Measurements from ENCODE around the gene ZNF385C.
"Not testable (repeated sequence)": the region's sequence is repeated elsewhere in the genome, so short reads cannot be mapped to it uniquely, and the experiment has no call there.

Gene ZNF385C

DNA sequence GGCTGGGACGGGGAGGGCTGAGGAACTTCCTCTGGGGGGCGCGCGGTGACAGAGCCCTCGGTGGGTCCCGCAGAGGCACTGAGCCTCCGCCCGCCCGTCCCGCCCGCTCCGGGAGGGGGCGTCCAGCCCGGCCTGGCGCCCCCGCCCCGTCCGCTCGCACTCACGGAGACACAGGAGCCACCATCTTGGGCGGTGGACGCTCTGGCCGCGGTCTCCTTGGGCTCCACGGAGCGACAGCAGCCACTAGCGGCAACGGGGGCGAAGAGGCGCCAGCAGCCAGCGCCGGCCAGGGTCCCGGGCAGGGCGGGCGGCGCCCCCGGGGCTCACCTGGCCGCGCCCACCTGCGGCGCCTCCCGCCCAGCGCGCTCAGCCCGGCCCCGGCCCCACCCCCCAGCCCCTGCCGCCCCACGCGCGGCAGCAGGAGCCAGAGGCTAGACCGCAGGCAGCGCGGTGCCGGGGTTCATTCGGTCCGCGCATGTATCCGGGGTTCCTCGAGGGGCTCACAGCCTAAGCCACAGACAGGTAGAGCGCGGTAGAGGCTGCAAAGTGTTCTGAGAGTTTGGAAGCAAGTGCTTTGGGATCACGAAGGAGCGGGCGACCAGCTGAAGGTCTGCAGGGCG lies 47.8 kb downstream of the ZNF385C start, which contains the start of gene C17orf113:
Gene C17orf113 (minus strand): TSS at position 209 of the 620 bp plus-strand sequence. CDS start 7,225 bp downstream, outside the sequence.
- peak; percentile 75 for DNase-seq (ENCODE audit: low spot score)

DNA sequence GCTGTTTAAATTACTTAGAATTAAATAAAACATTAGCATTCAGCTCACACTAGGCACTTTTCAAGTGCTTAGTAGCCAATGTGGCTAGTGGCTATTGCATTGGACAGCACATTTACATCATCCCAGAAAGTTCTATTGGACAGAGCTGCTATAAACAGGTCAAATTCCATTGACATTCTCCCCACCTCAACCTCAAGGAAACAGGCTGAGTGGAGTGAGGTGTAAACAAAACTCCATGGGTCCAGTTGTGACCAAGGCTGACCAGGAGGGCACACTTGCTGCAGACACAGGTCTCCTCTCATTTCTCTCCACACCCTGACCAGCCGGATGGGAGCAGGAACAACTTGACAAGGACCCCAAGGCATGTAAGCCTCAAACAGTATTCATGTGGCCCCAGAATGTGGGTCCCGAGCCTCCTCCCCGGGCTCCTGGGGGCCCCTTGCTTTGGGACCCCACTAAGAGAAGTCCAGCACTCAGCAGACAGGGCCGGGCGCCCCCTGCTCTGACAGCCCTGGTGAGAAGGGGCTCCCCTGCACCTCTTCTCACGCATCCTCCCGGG lies 48.4 kb downstream of the ZNF385C start:
- DNase-seq (ENCODE audit: low spot score) = no peak

DNA sequence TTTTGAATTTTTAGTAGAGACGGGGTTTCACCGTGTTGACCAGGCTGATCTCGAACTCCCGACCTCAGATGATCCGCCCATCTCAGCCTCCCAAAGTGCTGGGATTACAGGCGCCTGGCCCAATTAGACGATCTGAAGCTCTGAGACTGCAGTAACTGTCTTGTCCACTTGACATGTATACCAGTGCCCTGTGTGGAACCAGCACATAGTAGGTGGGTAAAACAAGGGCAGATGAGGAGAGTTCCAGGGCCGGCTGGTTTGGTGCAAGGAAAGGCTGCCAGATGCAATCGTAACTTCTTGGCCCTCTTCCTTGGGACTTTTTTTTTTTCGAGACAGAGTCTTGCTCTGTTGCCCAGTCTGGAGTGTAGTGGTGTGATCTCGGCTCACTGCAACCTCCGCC lies 50.9 kb downstream of the ZNF385C start:
- no peak for DNase-seq (ENCODE audit: low spot score)

DNA sequence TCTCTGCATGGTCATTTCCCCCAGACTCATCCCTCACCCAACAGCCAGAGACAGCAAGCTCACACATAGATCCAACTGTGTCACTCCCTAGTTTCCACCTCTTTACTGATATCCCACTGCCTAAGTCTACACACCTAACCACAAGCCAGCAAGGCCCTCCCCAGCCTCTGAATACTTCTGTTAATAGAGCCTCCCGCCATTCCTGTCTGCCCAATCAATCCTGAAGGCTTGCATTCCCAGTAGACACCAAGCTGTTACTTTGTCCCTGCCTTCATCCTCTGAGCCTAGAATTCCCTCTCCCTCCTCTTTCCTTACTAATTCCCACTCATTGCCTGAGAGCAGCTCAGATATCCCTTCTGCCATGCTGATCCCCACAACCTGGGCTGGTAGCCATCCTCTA lies 52.6 kb downstream of the ZNF385C start:
- DNase-seq (ENCODE audit: low spot score) = no peak

DNA sequence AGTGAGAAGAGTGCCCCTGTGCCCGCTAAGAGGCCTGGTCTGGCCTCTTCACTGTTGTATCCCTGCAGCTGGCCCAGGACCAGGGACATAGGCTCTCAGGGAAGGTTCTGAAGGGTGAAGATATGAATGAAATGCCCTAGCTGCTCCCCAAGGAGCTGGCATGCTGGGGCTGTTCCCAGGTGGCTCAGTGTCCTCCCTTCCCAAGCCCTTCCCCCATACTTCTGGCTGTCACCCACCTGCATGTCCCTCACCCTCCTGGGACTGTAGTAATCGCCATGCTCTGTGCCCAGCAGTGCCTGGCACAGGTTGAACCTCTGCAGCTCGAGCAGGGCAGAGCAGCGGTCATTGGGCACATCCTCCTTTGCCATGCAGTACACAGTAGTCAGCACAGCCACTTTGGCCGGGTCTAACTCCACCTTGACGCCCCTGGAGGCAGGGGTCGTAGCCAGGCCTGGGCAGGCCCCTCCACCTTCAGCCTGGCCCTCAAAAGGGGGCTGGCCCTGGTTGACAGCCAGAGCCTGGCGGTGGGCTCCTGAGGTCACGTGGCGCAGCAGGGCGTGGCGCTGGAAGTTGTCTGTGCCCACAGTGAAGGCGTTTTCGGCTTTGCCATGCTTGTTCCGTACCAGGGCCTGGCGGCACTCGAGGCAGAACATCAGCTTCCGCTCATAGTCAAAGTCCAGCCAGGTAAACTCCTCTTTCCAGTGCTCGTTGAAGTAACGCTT lies 55.5 kb downstream of the ZNF385C start:
- DNase-seq (ENCODE audit: low spot score) = no peak

DNA sequence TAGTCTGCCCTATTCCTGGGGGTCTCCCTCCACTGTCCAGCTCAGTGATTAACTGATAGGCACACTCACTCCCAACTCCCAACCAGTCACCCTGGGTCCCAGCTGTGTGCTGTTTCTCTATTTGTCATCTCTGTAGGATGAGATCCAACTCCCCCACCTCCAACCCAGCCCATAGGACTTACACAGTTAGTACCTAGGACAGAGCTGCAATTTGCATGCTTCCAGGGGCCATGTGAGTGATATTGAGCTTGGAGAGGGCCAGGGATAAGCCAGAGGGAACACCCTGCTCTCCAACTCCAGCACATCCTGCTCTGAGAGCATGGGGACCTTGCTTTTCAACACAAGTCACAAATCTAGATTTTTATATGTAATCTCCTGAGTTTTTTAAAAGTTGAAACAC lies 56.7 kb downstream of the ZNF385C start:
- DNase-seq (ENCODE audit: low spot score) = no peak

DNA sequence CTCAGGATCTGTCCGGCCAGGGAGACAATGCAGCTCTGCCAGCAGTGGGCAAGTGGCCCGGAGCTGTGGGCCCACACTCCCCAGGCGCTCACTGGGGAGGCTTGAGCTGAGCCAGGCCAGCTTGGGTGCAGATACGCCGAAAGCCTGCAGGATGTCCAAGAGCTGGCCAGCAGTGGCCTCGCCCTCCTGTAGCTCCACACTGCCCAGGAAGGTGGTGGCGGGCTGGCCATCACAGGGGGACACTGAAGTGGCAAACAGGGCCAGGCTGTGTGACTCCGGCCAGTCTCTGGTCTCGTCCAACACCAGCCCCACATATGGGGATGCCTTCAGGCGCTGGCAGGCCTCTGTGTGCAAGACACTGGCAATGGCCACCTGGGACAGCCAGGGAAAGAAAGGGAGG lies 57.5 kb downstream of the ZNF385C start:
- DNase-seq (ENCODE audit: low spot score) = no peak

DNA sequence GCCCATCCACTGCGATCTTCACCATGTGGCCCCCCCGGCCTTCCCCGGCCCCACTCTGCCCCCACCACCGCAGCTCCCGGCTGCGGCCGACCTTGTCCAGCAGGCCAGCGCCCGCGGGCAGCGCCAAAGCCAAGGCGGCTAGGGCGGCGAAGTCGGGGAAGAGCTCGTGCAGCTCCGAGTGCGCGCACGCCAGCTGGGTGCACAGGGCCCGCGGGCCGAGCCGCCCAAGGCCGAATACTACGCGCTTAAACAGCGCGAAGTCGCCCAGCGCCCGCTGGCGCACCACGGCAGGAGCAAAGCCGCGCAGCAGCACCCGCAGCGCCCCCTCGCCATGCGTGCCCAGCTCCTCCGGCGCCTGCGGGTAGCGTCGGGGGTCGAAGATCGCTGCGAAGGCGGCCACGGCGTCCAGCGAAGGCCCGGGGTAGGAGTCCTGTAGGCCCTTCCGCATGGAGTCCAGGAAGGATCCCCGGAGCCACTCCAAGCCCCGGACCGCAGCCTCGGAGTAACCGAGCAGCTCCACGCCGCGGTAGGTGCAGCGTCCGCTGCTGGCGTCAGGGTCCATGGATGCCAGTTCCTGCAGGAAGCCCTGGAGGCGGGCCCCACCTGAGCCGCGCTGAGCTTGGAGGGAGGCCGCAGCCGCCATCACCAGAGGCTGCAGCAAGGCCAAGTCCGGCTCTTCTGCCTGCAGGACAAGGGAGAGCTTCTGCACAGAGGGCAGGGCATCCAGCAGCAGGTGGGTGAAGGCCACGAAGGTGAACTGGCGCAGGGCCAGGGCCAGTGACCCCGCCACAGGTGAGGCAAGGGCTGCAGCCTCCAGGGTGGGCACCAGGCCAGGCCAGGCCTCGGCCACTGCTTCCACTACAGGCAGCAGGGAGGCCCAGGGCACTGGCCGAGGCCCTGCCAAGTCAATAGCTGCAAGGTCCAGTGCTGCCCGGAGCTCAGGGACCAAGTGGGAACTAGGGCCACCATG lies 58.2 kb downstream of the ZNF385C start:
- DNase-seq (ENCODE audit: low spot score) = no peak

DNA sequence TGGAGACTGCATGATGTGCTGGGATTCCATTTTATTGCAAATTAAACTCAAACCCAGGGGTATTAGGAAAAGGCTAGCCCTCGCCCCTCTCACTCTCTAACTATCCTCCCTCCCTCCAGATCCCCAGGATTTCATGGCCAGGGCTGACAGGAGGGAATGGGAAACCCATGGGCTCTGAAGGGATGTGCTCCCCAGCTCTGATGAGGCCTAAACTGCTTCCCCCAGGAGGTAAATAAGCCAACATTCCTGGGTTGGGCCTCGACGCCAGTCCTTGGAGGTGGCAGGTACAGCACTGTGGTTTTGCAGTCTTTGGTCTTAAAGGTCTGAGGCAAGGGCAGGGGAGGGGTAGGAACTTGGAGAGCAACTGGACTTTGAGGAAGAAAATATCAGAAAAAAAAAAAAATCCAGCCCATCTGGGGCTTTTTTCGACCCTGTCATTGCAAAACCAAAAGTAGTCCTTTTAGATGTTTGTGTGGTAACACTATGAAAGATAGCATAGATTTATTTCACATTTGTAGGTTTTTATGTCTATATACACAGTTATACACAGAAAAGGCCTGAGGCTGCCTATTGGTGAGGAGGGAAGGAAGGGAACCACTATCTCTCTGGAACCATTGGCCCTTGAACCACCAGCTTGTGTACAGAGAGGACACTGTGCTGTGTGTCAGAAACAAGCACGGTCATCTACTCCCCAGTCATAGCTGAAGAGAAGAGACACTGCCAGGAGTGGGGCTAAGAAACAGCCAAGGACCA lies 59.9 kb downstream of the ZNF385C start:
- DNase-seq (ENCODE audit: low spot score) = no peak

DNA sequence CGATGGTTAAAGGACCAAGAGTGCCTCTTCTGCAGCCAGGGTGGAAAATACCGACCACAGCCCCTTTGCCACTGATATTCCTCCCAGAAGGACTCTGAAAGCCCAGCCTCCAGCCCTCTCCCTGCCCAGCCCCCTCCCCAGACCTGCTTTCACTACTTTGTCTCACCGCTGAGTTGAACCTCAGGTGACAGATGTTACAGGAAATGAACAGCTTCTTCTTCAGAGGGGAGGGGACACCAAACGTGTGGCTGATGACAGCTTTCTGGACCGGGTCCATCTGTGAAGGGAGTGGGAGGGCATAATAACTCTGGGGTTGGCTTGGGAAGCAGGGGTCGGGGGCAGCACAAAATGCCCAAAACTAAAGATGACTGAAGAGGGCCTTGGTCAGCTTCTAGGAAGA lies 64.2 kb downstream of the ZNF385C start:
- no peak for DNase-seq (ENCODE audit: low spot score)

DNA sequence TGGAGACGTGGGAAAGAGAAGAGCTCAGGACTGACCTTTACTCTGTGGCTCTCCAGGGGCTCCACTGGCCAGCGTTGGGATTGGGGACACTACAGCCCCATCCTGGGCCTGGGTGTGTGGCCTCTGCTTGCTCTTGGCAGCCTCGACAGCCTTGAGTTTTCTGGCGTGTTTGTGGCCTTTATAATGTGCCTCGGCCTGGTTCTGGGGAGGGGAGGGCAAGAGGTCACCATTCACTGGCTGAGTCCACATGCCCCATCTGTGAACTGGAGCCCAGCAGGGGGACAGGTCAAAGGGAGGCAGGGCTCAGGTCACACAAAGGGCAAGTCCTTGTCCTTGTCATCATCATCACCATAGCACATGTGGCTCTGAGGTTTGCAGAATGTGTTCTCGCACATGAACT lies 66.7 kb downstream of the ZNF385C start:
- DNase-seq (ENCODE audit: low spot score) = no peak

DNA sequence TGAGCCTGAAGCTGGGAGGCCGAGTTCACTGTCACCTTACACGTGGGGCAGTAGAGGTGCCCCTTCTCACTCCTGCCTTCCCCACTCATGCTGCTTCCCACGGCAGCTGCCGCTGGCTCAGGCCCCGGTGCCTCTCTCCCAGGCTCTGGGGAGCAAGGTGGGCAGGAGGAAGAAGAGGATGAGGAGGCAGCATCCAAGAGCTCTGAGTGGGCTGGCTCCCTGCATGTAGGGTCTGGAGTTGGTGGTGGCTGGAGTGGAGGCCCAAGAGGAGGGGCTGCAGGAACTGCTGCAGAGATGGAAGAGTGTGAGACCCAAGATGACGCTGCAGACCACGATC lies 69.5 kb downstream of the ZNF385C start:
- DNase-seq (ENCODE audit: low spot score) = no peak

DNA sequence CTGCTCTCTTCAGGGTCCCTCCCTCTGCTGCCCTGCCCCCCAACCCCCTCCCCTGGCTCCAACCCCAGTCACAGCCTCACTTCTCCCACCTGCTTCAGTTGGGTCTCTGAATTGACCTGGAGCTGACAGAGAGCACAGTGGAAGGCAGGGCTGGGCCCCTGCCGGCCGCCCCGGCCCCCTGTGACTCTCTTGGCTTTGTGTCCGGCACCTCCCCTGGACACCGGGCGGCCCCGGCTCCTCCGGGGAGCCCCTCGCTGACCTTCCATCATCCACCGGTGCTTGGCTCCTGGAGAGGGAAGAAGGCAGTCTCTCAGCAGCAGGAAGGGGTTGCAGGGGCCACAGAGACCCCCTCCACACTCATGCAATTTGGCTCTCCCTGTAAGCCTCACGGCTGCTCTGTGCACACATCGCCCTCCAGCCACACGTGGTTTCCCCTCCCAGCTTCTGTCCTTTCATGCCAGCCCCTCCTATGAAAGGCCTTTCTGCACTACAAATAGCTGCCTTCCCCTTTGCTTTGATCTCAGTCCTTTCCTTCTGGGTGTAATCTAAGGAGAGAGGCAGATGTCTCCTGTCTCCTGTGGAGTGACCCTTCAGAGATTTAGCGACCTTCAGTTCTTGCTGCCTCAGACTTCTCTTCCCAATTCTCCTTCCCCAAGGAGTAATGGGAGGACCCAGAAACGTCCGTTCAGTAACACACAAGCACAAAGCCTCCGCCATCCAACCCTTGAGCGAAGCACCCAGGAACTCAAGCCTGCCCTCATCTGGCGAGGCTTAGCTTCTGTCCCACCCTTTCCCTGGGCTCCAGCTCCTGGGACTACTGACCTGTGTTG lies 70.1 kb downstream of the ZNF385C start:
- no peak for DNase-seq (ENCODE audit: low spot score)

DNA sequence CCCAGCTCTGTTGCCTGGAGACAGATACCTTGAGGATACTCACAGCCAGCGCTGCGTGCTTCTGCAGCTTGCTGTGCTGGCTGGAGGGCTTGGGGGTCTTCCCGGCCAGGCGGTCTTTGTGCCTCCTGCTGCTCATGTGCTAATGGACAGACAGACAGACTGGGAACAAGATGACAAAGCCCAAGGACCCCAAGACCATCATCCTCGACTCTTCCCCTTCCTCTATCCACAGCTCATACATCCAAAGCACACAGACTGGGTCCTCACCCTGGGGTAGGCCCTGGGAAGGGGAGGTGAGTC lies 70.7 kb downstream of the ZNF385C start:
- DNase-seq (ENCODE audit: low spot score) = no peak

DNA sequence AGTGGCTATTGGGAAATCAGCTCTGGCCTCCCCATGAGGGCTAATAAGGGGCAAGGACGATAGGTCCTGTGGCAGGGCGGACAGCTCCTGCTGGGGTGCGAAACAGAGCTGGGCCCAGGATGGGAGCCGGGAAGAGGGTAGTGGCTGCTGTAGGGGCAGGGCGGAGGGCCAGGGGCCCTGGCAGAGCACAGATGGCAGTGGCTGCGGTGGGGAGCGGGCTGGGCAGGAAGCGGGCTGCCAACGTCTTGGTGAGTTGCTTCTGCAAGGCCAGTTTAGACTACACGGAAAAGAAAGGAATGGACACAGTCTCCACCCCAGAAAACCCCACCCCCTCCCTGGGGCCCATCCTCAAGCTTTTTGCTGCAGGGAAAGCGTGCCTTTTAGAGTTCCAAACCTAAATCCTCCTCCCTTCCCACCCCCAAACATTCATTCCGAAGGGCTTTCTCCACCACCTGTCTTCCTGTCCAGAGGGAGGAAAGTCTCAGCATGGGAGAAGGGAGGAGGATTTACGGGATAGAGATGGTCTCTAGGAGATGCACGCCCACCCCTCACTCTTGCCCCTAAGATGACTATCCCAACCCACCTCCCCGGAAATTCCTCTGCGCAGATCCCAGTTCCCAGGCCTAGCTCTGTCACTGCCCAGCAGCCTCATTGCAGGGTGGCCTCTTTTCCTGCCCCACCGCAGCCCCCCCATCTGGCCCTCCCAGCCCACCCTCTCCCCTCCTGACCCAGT lies 71.2 kb downstream of the ZNF385C start:
- DNase-seq (ENCODE audit: low spot score) = no peak

DNA sequence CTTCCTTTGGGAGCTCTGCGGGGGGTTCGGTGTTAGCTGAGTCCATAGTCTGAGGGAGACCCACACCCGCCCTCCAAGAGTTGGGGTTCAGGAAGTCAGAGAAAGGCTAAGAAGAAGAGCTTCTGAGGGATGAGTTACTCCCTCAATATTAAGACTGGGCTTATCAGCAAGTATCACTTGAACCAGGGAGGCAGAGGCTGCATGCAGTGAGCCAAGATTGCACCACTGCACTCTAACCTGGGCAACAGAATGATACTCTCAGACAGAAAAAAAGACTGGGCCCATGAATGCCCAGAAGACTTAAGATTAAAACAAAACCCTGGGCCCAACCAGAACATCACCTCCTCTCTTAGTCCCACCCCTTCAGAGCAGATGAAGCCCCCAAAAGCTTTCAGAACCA lies 72.3 kb downstream of the ZNF385C start:
- DNase-seq (ENCODE audit: low spot score) = no peak

DNA sequence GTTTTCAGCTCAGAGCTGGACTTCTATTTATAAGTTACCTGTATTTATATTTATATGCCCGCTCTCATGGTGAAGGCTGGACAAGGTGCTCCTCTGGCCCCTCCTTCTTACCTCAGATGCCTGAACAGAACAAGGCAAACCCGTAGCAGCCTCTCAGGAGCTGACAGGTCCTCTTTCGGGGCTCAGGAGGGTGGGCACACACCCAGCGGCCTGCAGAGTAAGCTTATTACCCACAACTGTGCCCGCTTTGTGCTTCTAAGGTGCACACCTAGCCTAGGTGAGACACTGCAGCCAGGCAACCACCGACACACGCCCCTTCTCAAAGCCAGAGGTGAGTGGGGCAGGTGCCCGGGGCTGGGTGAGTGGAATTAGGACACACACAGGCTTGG lies 73.1 kb downstream of the ZNF385C start:
- no peak for DNase-seq (ENCODE audit: low spot score)

DNA sequence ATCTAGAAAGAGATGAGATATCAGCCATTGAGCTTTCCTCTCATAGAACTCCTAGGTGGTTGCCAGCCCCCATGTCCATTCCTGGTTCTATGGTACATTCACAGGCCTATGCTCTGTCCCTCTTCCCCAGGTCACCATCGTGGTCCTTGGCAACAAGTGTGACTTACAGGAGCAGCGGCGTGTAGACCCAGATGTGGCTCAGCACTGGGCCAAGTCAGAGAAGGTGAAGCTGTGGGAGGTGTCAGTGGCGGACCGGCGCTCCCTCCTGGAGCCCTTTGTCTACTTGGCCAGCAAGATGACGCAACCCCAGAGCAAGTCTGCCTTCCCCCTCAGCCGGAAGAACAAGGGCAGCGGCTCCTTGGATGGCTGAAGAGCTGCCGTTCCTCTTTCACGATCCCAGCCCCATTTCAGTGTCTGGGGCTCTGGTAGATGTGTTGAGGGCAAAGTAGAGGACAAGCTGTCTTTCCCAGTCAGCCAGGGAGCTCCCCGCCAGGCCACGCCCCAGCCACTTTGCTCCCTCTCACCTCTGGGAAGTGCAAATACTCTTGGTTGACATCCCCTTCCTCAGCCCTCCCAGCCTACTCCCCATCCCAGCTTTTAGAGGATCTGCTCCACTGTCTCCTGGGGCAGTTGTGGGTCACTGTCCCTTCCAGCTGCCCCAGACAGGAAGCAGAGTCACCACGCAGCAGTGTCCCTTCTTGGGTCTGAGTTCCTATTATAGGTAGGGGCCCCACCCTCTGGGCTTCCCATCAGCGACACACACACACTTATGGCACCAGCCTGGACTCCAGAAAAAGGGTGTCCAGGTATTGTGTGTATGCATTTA lies 74.5 kb downstream of the ZNF385C start:
- DNase-seq (ENCODE audit: low spot score) = no peak

DNA sequence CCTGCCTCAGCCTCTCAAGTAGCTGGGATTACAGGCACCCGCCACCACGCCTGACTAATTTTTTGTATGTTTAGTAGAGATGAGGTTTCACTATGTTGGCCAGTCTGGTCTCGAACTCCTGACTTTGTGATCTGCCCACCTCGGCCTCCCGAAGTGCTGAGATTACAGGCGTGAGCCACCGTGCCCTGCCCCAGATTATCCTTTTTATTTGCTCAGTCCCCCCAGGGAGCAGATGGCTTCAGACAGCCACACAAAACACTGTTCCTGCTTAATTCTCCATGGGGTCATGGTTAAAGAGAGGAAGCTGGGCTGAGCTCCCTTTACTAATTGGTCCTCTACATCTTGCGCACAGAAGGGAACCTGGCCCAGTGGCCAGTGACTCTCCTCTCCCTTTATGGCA lies 77.4 kb downstream of the ZNF385C start:
- not testable (repeated sequence) for DNase-seq (ENCODE audit: low spot score)

Data from hepatic stellate cell (primary cell).